Right lobe of liver (tissue), 6 donors: ENCODE measurements around the gene GCK. TPM values are rescaled to one million over a fixed set of nuclear protein-coding genes. Genes with fewer than 3 reads are reported as not detected.

Source experiments
- ATAC-seq, 4 donors: fragments of 200-7000 bp; cut with Tn5 transposase; one replicate each; pipeline ENCODE4 v1.9.1; 2020; ENCODE audit warnings: mild to moderate bottlenecking in 4 of 4, moderate library complexity in 4 of 4
- DNase-seq, 3 donors: peaks; one replicate each; pipeline ENCODE4 v3.0.0-alpha.2; 2020
- H3K27ac ChIP-seq, 3 donors: fragments of 200-600 bp; one replicate each; pipeline ENCODE4 v1.8.0; 2022
- H3K27me3 ChIP-seq, 2 donors: fragments of 200-600 bp; one replicate each; pipeline ENCODE4 v1.8.0; 2022
- H3K36me3 ChIP-seq, 4 donors: fragments of 200-600 bp; sonication (generic) in 1 of 4; one replicate each; pipeline versions ENCODE4 v1.5.1 to v1.8.0; 2017 to 2022; ENCODE audit warnings: control low read depth in 1 of 4
- H3K4me1 ChIP-seq, 4 donors: fragments of 200-600 bp; sonication (generic) in 1 of 4; one replicate each; pipeline versions ENCODE4 v1.5.1 to v1.8.0; 2017 to 2022; ENCODE audit warnings: control low read depth in 1 of 4
- H3K4me3 ChIP-seq, 3 donors: fragments of 200-600 bp; one replicate each; pipeline ENCODE4 v1.8.0; 2022
- H3K9me3 ChIP-seq, 4 donors: fragments of 200-600 bp; sonication (generic) in 1 of 4; one replicate each; pipeline versions ENCODE4 v1.5.1 to v1.8.0; 2017 to 2022; ENCODE audit warnings: control low read depth in 1 of 4
- CTCF ChIP-seq, 4 donors: fragments of 200-600 bp in 3 of 4; fragments of 450-650 bp in 1 of 4; IDR thresholded peaks; one replicate each; pipeline versions ENCODE4 v1.5.1 to v1.8.0; 2016 to 2022; ENCODE audit warnings: antibody characterized with exemption in 4 of 4, mild to moderate bottlenecking in 2 of 4
- POLR2A ChIP-seq: fragments of 450-650 bp; IDR thresholded peaks from one replicate; pipeline ENCODE4 v1.6.1; 2017; ENCODE audit warnings: antibody characterized with exemption, mild to moderate bottlenecking
- WGBS: methylation state at CpG from one replicate; pipeline ENCODE4 v1.1.6; 2018; ENCODE audit warnings: low coverage, low lambda C conversion rate; ENCODE audit not compliant: insufficient coverage; ENCODE audit errors: missing lambda C conversion rate; 5-methylcytosine and 5-hydroxymethylcytosine counted together
- intact Hi-C, 2 donors: fragments of 100-400 bp; cut with DNase I; formaldehyde crosslinking; loops; one replicate each; pipeline versions ENCODE4 v1.11.2 to v1.14.1; 2022
- total RNA-seq, 6 experiments: library from RNA; depleted of rRNA in 2 of 6; stranded (reverse); fragments of >200 nt in 2 of 6; fragmentation: NEBNext Ultra II Directional in 3 of 6; extraction: Animal tissue kit (Norgen Biotek cat#: 25700) in 3 of 6; gene quantifications; one replicate each; pipeline versions ENCODE4 v1.1.0 to v1.2.4, GENCODE V29; 2016 to 2023
- donor health status: DM: no; HTN: yes; CAD: no.
- donor health status: DM: no; HTN: no; CAD: no.
- donor health status: DM: no; HTN: no; CAD: no.
- donor health status: DM: no; HTN: yes; CAD: no.
- donor health status: DM: no; HTN: yes; CAD: no.

The GCK gene
- total RNA-seq, 6 experiments from 2014 or later, result 0.50 to 5.9 (median 2.0) TPM

DNA sequence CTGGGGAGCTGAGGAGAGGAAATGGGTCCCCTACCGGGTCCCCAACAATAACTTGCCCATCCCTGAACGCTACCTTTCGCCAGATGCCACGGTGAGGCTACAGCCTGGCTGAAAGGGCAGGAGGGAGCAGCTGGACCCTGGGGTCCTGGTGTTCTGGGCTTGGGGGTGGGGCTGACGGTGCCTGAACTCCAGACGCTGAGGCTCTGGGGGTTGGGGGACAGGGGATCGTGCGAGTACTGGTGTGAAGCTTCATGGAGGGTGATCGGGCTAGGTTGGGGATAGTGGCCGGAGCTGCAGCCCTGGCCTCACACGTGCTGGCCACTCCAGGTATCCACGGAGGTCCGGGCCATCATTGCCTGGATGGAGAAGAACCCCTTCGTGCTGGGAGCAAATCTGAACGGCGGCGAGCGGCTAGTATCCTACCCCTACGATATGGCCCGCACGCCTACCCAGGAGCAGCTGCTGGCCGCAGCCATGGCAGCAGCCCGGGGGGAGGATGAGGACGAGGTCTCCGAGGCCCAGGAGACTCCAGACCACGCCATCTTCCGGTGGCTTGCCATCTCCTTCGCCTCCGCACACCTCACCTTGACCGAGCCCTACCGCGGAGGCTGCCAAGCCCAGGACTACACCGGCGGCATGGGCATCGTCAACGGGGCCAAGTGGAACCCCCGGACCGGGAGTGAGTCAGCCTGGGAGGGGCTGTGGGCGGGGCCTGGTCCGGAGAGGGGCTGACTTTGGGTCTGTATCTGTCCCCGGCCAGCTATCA is 76.8 kb downstream of the GCK start:
- Histone ChIP-seq H3K9me3 (no peaks in the 10 kb centered on the region), H3K4me3 (no peak overlapping the region), H3K4me1 (no peaks in the 10 kb centered on the region), H3K27ac (no peak overlapping the region), H3K27me3 (no peaks in the 10 kb centered on the region), H3K36me3 (no peaks in the 10 kb centered on the region)
- intact Hi-C loops, result no loop called here
- TF ChIP-seq POLR2A (no peak), CTCF (IDR thresholded peaks at IDR 0.05) (no peak)
- DNase-seq, result no peak
- peak in 2 of 4 donors; percentile 14 to 29 for ATAC-seq
- WGBS, result 52% methylated on average over 3 of the region's 41 CpGs

GRCh38 chr7:44111761-44112160 is 77.5 kb downstream of the GCK start:
- Histone ChIP-seq H3K27me3 (no peaks in the 10 kb centered on the region), H3K9me3 (no peaks in the 10 kb centered on the region), H3K36me3 (no peaks in the 10 kb centered on the region), H3K4me3 (no peak overlapping the region), H3K4me1 (no peaks in the 10 kb centered on the region), H3K27ac (no peak overlapping the region)
- 67% methylated on average over 3 of the region's 16 CpGs for WGBS
- intact Hi-C loops, result no loop called here
- DNase-seq (no peak), ATAC-seq (no peak)
- TF ChIP-seq CTCF (IDR thresholded peaks at IDR 0.05) (no peak), POLR2A (no peak)

- Histone ChIP-seq H3K9me3 (no peaks in the 10 kb centered on the region), H3K4me1 (no peaks in the 10 kb centered on the region), H3K27me3 (no peaks in the 10 kb centered on the region), H3K4me3 (no peak overlapping the region), H3K36me3 (no peaks in the 10 kb centered on the region), H3K27ac (no peak overlapping the region)
- ATAC-seq (no peak), DNase-seq (no peak)
- TF ChIP-seq CTCF (IDR thresholded peaks at IDR 0.05), result no peak
- no peak for TF ChIP-seq POLR2A
- 94% methylated on average over 8 of the region's 27 CpGs for WGBS
- intact Hi-C loops, result no loop called here
Observed at GRCh38 chr7:44110719-44111635, 78.3 kb downstream of the GCK start.

DNA sequence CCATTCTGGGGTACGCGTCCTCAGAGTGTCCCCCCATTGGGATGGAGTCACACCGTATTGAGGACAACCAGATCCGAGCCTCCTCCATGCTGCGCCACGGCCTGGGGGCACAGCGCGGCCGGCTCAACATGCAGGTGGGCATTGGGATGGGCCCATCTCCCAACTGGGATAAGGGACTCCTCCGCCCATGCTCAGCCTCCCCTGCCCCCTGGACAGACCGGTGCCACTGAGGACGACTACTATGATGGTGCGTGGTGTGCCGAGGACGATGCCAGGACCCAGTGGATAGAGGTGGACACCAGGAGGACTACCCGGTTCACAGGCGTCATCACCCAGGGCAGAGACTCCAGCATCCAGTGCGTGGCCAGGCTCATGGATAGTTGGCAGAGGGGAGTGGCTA is 79.2 kb downstream of the GCK start:
- no peak for TF ChIP-seq POLR2A
- no peak for TF ChIP-seq CTCF (IDR thresholded peaks at IDR 0.05)
- Histone ChIP-seq H3K36me3 (no peaks in the 10 kb centered on the region), H3K4me1 (no peaks in the 10 kb centered on the region), H3K4me3 (no peak overlapping the region), H3K9me3 (no peaks in the 10 kb centered on the region), H3K27me3 (no peaks in the 10 kb centered on the region), H3K27ac (no peak overlapping the region)
- intact Hi-C loops, result no loop called here
- DNase-seq (no peak), ATAC-seq (no peak)
- no CpG with 5 or more reads among the region's 18 CpGs for WGBS
